Breast epithelium (tissue), 3 donors: ENCODE data around the gene CCDC107.

Experiments used
- POLR2A ChIP-seq: fragments of 450-650 bp; IDR thresholded peaks from one replicate; pipeline ENCODE4 v1.6.1; 2016; ENCODE audit warnings: antibody characterized with exemption, mild to moderate bottlenecking, moderate library complexity
- TF ChIP-seq, protein P1 (sequence below), 3 donors: fragments of 450-650 bp; IDR thresholded peaks; one replicate each; pipeline ENCODE4 v1.5.1; 2016 to 2017; ENCODE audit warnings: antibody characterized with exemption in 3 of 3, mild to moderate bottlenecking in 3 of 3, moderate library complexity in 3 of 3

- TF ChIP-seq, protein P1, sequence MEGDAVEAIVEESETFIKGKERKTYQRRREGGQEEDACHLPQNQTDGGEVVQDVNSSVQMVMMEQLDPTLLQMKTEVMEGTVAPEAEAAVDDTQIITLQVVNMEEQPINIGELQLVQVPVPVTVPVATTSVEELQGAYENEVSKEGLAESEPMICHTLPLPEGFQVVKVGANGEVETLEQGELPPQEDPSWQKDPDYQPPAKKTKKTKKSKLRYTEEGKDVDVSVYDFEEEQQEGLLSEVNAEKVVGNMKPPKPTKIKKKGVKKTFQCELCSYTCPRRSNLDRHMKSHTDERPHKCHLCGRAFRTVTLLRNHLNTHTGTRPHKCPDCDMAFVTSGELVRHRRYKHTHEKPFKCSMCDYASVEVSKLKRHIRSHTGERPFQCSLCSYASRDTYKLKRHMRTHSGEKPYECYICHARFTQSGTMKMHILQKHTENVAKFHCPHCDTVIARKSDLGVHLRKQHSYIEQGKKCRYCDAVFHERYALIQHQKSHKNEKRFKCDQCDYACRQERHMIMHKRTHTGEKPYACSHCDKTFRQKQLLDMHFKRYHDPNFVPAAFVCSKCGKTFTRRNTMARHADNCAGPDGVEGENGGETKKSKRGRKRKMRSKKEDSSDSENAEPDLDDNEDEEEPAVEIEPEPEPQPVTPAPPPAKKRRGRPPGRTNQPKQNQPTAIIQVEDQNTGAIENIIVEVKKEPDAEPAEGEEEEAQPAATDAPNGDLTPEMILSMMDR (IDR thresholded peaks at IDR 0.05) = no peak
- TF ChIP-seq POLR2A = no peak
Observed at GRCh38 chr9:35673132-35674024, 15.3 kb downstream of the CCDC107 start, which contains the start of gene CA9.
